Stimulated activated CD4-positive, alpha-beta T cell treated with anti-CD3 and anti-CD28 coated beads, Interleukin-2, amount 100 ng/mL, for 48 hours (primary cell): ENCODE measurements around the gene BRD1.

Experiments used
- DNase-seq, 2 donors: peaks; one replicate each; pipeline ENCODE4 v3.0.0-alpha.2; 2020

BRD1 gene

GRCh38 chr22:49749227-49749626 lies 78.4 kb downstream of the BRD1 start:
- no peak for DNase-seq

- no peak for DNase-seq
Observed at GRCh38 chr22:49748514-49748913, 79.2 kb downstream of the BRD1 start.

- no peak for DNase-seq
Observed at GRCh38 chr22:49747716-49748115, 80.0 kb downstream of the BRD1 start.

GRCh38 chr22:49747130-49747529 lies 80.5 kb downstream of the BRD1 start:
- DNase-seq = no peak

GRCh38 chr22:49746065-49746464 lies 81.6 kb downstream of the BRD1 start:
- DNase-seq = no peak

- DNase-seq = no peak
Observed at GRCh38 chr22:49740242-49740641, 87.4 kb downstream of the BRD1 start.

GRCh38 chr22:49739138-49739537 lies 88.5 kb downstream of the BRD1 start:
- DNase-seq = no peak

- no peak for DNase-seq
Observed at GRCh38 chr22:49738566-49738965, 89.1 kb downstream of the BRD1 start.

- no peak for DNase-seq
Observed at GRCh38 chr22:49738006-49738405, 89.7 kb downstream of the BRD1 start.

- no peak for DNase-seq
Observed at GRCh38 chr22:49737101-49737551, 90.5 kb downstream of the BRD1 start.

GRCh38 chr22:49736538-49736937 lies 91.1 kb downstream of the BRD1 start:
- no peak for DNase-seq

GRCh38 chr22:49735901-49736421 lies 91.7 kb downstream of the BRD1 start:
- DNase-seq = no peak

GRCh38 chr22:49735411-49735900 lies 92.2 kb downstream of the BRD1 start:
- DNase-seq = no peak

GRCh38 chr22:49734882-49735281 lies 92.8 kb downstream of the BRD1 start:
- no peak for DNase-seq

- no peak for DNase-seq
Observed at GRCh38 chr22:49734390-49734789, 93.3 kb downstream of the BRD1 start.

- DNase-seq = no peak
Observed at GRCh38 chr22:49733631-49734030, 94.0 kb downstream of the BRD1 start.

- DNase-seq = no peak
Observed at GRCh38 chr22:49730656-49731055, 97.0 kb downstream of the BRD1 start.

- no peak for DNase-seq
Observed at GRCh38 chr22:49728570-49729271, 99.0 kb downstream of the BRD1 start.

GRCh38 chr22:49727881-49728569 lies 99.6 kb downstream of the BRD1 start:
- DNase-seq = no peak

GRCh38 chr22:49727191-49727880 lies 100.3 kb downstream of the BRD1 start:
- no peak for DNase-seq

- DNase-seq = no peak
Observed at GRCh38 chr22:49726701-49727101, 101.0 kb downstream of the BRD1 start.

- no peak for DNase-seq
Observed at GRCh38 chr22:49726022-49726681, 101.5 kb downstream of the BRD1 start.

- no peak for DNase-seq
Observed at GRCh38 chr22:49725516-49725915, 102.2 kb downstream of the BRD1 start.
